K562 (cell line): ENCODE results near the gene FOXD4. TPM values are rescaled to one million over a fixed set of nuclear protein-coding genes. Genes with fewer than 3 reads are reported as not detected.
"Not testable (repeated sequence)": the region's sequence is repeated elsewhere in the genome, so short reads cannot be mapped to it uniquely, and the experiment has no call there.

ENCODE experiments used
- ATAC-seq: fragments of 200-7000 bp; cut with Tn5 transposase; 3 replicates; pipeline ENCODE4 v1.9.1; 2020; ENCODE audit warnings: moderate library complexity
- BruUV-seq: library from RNA; stranded (reverse); fragments of 400-500 nt; replicated peaks from 2 replicates; lab custom pipeline; 2021; lab: Mats Ljungman, UMichigan
- CTCF ChIA-PET: fragments of 300-600 bp; formaldehyde crosslinking; extraction: SDS; loops from one replicate; lab custom pipeline; 2021; ENCODE audit warnings: low intra/inter-chr PET ratio; lab: Yijun Ruan, JAX
- POLR2A ChIA-PET: fragments of 300-600, 350-650 bp; sonication (Branson Sonifier 250); formaldehyde crosslinking; extraction: SDS; loops from one replicate; lab custom pipeline; 2021; ENCODE audit warnings: antibody characterized with exemption, inconsistent platforms; lab: Yijun Ruan, JAX
- DNase-seq, 4 experiments: peaks; one replicate each; pipeline versions ENCODE4 v3.0.0 to v3.0.0-alpha.2; 2011 to 2018; ENCODE audit warnings: low spot score in 3 of 4, mixed read lengths in 3 of 4; ENCODE audit errors: extremely low read depth in 1 of 4
- FAIRE-seq: peaks from 2 replicates; lab custom pipeline; 2011; peaks lifted over from hg19 to GRCh38; lab: Jason Lieb, UNC
- H2AFZ ChIP-seq: 2 replicates; pipeline ENCODE4 v1.6.0; 2011; ENCODE audit warnings: low read depth, low read length, control low read depth, inconsistent platforms
- H3K27ac ChIP-seq: fragments of 200-600 bp; 3 replicates; pipeline ENCODE4 v1.8.0; 2011; ENCODE audit warnings: low read depth, mild to moderate bottlenecking, control low read depth, inconsistent platforms, low read length, moderate library complexity, mixed read lengths; ENCODE audit errors: extremely low read depth
- H3K27me3 ChIP-seq, 2 experiments: fragments of 300-600 bp in 1 of 2; 2 replicates in 1 of 2; 3 replicates in 1 of 2; pipeline versions ENCODE4 v1.6.0 to v1.8.0; 2011; ENCODE audit warnings: inconsistent platforms in 2 of 2, low read length in 2 of 2, mild to moderate bottlenecking in 1 of 2, mixed read lengths in 1 of 2, moderate library complexity in 1 of 2; ENCODE audit not compliant: control insufficient read depth in 2 of 2, insufficient read depth in 2 of 2
- H3K36me3 ChIP-seq: fragments of 300-600 bp; 3 replicates; pipeline ENCODE4 v1.8.0; 2011; ENCODE audit warnings: mild to moderate bottlenecking, low read length, inconsistent platforms; ENCODE audit not compliant: control insufficient read depth, insufficient read depth
- H3K4me1 ChIP-seq, 2 experiments: fragments of 200-600 bp in 1 of 2; replicated peaks in 1 of 2; 2 replicates in 1 of 2; 3 replicates in 1 of 2; pipeline versions ENCODE4 v1.5.1 to v1.8.0; 2011; ENCODE audit warnings: inconsistent platforms in 2 of 2, low read length in 2 of 2, mild to moderate bottlenecking in 1 of 2, mixed read lengths in 1 of 2, moderate library complexity in 1 of 2; ENCODE audit not compliant: control insufficient read depth in 2 of 2, insufficient read depth in 2 of 2
- H3K4me2 ChIP-seq: 2 replicates; pipeline ENCODE4 v1.6.1; 2011; ENCODE audit warnings: low read length, control low read depth, inconsistent platforms, mixed read lengths; ENCODE audit not compliant: insufficient read depth
- H3K4me3 ChIP-seq: fragments of 200-600 bp; sonication (generic), shearing (Covaris generic); 2 replicates; pipeline ENCODE4 v1.5.1; 2016; ENCODE audit warnings: control low read depth, inconsistent platforms
- H3K79me2 ChIP-seq: fragments of 200-600 bp; 3 replicates; pipeline ENCODE4 v1.8.0; 2011; ENCODE audit warnings: low read length, inconsistent platforms; ENCODE audit not compliant: control insufficient read depth, insufficient read depth
- H3K9ac ChIP-seq, 2 experiments: 2 replicates each; pipeline versions ENCODE4 v1.6.0 to v1.6.1; 2011; ENCODE audit warnings: low read depth in 2 of 2, low read length in 2 of 2, control low read depth in 1 of 2, inconsistent platforms in 1 of 2, mild to moderate bottlenecking in 1 of 2, mixed read lengths in 1 of 2; ENCODE audit not compliant: insufficient read depth in 1 of 2
- H3K9me1 ChIP-seq: one replicate; pipeline ENCODE4 v1.6.0; 2011; ENCODE audit warnings: inconsistent platforms, mild to moderate bottlenecking, low read length, moderate library complexity; ENCODE audit not compliant: control insufficient read depth, insufficient read depth
- H3K9me3 ChIP-seq: replicated peaks from 2 replicates; pipeline ENCODE4 v1.5.1; 2011; ENCODE audit warnings: low read depth, low read length, inconsistent platforms; ENCODE audit not compliant: control insufficient read depth, insufficient read depth
- H4K20me1 ChIP-seq: replicated peaks from 2 replicates; pipeline ENCODE4 v1.6.1; 2011; ENCODE audit warnings: low read length, inconsistent platforms, mixed read lengths; ENCODE audit not compliant: control insufficient read depth, insufficient read depth
- CBFA2T3 ChIP-seq: fragments of 450-650 bp; IDR thresholded peaks from 2 replicates; pipeline ENCODE4 v1.6.1; 2017
- L3MBTL2 ChIP-seq: fragments of 450-650 bp; IDR thresholded peaks from 2 replicates; pipeline ENCODE4 v1.6.1; 2016; ENCODE audit warnings: mild to moderate bottlenecking, moderate library complexity
- WGBS: fragments of 100-300 bp; shearing (Covaris generic); methylation state at CpG from one replicate; pipeline ENCODE4 v1.1.6; 2016; ENCODE audit warnings: low coverage, mixed read lengths; ENCODE audit not compliant: insufficient coverage; ENCODE audit errors: missing lambda C conversion rate; 5-methylcytosine and 5-hydroxymethylcytosine counted together
- in situ Hi-C: fragments of 300-500 bp; cut with MboI; formaldehyde crosslinking; loops from 4 replicates; pipeline ENCODE4 v1.15.0; 2018; ENCODE audit warnings: inconsistent platforms, mixed read lengths
- intact Hi-C: fragments of 100-400 bp; cut with micrococcal nuclease; formaldehyde crosslinking; loops from 2 replicates; pipeline ENCODE4 v1.14.2; 2022
- polyA plus RNA-seq, 8 experiments: library from polyadenylated mRNA; depleted of rRNA in 4 of 8; stranded (reverse) in 5 of 8; unstranded in 3 of 8; fragments of >200 nt; fragmentation: Nextera tagmentation in 2 of 8; fragmentation: Illumina TruSeq in 1 of 8; extraction: Ambion mirVana in 2 of 8; extraction: Trizol in 1 of 8; gene quantifications; 2 replicates each; pipeline versions ENCODE4 v1.2.1 to v1.2.3, GENCODE V29; 2011 to 2014; ENCODE audit warnings: inconsistent platforms in 1 of 8, missing spikeins in 1 of 8
- total RNA-seq, 7 experiments: library from RNA; depleted of rRNA in 6 of 7; stranded (reverse); fragments of >200 nt in 6 of 7; fragmentation: Illumina TruSeq in 2 of 7; extraction: Trizol in 2 of 7; gene quantifications; 2 replicates each; pipeline versions ENCODE4 v1.2.1 to v1.2.3, GENCODE V29; 2011 to 2021; ENCODE audit warnings: low replicate concordance in 1 of 7
- TF ChIP-seq, protein P1 (sequence below), 2 experiments: IDR thresholded peaks; 2 replicates each; pipeline ENCODE4 v1.6.1; 2011; ENCODE audit warnings: borderline replicate concordance in 1 of 2, control low read depth in 1 of 2, low read depth in 1 of 2, low read length in 1 of 2, mild to moderate bottlenecking in 1 of 2, mixed read lengths in 1 of 2, moderate library complexity in 1 of 2; ENCODE audit not compliant: insufficient read depth in 1 of 2, insufficient read length in 1 of 2, poor library complexity in 1 of 2, severe bottlenecking in 1 of 2; ENCODE audit errors: extremely low read depth in 1 of 2
- TF ChIP-seq, protein P2 (sequence below): fragments of 450-650 bp; IDR thresholded peaks from 2 replicates; pipeline ENCODE4 v1.6.1; 2017; ENCODE audit warnings: antibody characterized with exemption, mild to moderate bottlenecking
- TF ChIP-seq, protein P3 (sequence below): sonication (generic); formaldehyde crosslinking; IDR thresholded peaks from 2 replicates; pipeline ENCODE4 v1.8.1; 2023; ENCODE audit warnings: mild to moderate bottlenecking, missing genetic modification reagents
- TF ChIP-seq, protein P4 (sequence below), 2 experiments: fragments of 450-650 bp; conservative IDR thresholded peaks; 2 replicates each; pipeline ENCODE4 v1.6.1; 2017; ENCODE audit warnings: mild to moderate bottlenecking in 2 of 2, moderate library complexity in 2 of 2

Gene FOXD4
- total and polyA plus RNA-seq, 9 of the 15 experiments (the other 6 are each of a cell fraction or from before 2014, with no cell fraction given): 0.06 to 1.0 (median 0.53) TPM; not detected in 1

DNA sequence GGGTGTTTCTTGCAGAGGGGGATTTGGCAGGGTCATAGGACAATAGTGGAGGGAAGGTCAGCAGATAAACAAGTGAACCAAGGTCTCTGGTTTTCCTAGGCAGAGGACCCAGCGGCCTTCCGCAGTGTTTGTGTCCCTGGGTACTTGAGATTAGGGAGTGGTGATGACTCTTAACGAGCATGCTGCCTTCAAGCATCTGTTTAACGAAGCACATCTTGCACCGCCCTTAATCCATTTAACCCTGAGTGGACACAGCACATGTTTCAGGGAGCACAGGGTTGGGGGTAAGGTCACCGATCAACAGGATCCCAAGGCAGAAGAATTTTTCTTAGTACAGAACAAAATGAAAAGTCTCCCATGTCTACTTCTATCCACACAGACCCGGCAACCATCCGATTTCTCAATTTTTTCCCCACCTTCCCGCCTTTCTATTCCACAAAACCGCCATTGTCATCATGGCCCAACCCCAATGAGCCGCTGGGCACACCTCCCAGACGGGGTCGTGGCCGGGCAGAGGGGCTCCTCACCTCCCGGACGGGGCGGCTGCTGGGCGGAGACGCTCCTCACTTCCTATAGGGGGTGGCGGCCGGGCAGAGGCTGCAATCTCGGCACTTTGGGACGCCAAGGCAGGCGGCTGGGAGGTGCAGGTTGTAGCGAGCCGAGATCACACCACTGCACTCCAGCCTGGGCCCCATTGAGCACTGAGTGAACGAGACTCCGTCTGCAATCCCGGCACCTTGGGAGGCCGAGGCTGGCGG lies 35.1 kb downstream of the FOXD4 start:
- CTCF ChIA-PET, H3K9me3 ChIP-seq, FAIRE-seq, H2AFZ ChIP-seq, intact Hi-C loops, H3K9me1 ChIP-seq, H3K9ac ChIP-seq, BruUV-seq, H4K20me1 ChIP-seq, in situ Hi-C loops, H3K79me2 ChIP-seq, H3K27me3 ChIP-seq, DNase-seq, H3K27ac ChIP-seq, H3K4me3 ChIP-seq, ATAC-seq, POLR2A ChIA-PET, H3K36me3 ChIP-seq, H3K4me2 ChIP-seq, H3K4me1 ChIP-seq: not testable (repeated sequence)
- 75% methylated on average over 23 of the region's 31 CpGs for WGBS
- TF ChIP-seq, protein P1, sequence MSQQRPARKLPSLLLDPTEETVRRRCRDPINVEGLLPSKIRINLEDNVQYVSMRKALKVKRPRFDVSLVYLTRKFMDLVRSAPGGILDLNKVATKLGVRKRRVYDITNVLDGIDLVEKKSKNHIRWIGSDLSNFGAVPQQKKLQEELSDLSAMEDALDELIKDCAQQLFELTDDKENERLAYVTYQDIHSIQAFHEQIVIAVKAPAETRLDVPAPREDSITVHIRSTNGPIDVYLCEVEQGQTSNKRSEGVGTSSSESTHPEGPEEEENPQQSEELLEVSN (IDR thresholded peaks at IDR 0.05; ENCODE audit: borderline replicate concordance in 1 of 2, extremely low read depth in 1 of 2, insufficient read depth in 1 of 2, insufficient read length in 1 of 2, low read depth in 1 of 2, low read length in 1 of 2, poor library complexity in 1 of 2, severe bottlenecking in 1 of 2): peak in 1 of 2 experiments; percentile 6
- TF ChIP-seq CBFA2T3 (peak; percentile 66), L3MBTL2 (0 out of 2 replicates have a peak, but pooled peaks have one; percentile 22)
- TF ChIP-seq, protein P2, sequence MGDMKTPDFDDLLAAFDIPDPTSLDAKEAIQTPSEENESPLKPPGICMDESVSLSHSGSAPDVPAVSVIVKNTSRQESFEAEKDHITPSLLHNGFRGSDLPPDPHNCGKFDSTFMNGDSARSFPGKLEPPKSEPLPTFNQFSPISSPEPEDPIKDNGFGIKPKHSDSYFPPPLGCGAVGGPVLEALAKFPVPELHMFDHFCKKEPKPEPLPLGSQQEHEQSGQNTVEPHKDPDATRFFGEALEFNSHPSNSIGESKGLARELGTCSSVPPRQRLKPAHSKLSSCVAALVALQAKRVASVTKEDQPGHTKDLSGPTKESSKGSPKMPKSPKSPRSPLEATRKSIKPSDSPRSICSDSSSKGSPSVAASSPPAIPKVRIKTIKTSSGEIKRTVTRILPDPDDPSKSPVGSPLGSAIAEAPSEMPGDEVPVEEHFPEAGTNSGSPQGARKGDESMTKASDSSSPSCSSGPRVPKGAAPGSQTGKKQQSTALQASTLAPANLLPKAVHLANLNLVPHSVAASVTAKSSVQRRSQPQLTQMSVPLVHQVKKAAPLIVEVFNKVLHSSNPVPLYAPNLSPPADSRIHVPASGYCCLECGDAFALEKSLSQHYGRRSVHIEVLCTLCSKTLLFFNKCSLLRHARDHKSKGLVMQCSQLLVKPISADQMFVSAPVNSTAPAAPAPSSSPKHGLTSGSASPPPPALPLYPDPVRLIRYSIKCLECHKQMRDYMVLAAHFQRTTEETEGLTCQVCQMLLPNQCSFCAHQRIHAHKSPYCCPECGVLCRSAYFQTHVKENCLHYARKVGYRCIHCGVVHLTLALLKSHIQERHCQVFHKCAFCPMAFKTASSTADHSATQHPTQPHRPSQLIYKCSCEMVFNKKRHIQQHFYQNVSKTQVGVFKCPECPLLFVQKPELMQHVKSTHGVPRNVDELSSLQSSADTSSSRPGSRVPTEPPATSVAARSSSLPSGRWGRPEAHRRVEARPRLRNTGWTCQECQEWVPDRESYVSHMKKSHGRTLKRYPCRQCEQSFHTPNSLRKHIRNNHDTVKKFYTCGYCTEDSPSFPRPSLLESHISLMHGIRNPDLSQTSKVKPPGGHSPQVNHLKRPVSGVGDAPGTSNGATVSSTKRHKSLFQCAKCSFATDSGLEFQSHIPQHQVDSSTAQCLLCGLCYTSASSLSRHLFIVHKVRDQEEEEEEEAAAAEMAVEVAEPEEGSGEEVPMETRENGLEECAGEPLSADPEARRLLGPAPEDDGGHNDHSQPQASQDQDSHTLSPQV: 0 out of 2 replicates have a peak, but pooled peaks have one; percentile 25
- TF ChIP-seq, protein P3, sequence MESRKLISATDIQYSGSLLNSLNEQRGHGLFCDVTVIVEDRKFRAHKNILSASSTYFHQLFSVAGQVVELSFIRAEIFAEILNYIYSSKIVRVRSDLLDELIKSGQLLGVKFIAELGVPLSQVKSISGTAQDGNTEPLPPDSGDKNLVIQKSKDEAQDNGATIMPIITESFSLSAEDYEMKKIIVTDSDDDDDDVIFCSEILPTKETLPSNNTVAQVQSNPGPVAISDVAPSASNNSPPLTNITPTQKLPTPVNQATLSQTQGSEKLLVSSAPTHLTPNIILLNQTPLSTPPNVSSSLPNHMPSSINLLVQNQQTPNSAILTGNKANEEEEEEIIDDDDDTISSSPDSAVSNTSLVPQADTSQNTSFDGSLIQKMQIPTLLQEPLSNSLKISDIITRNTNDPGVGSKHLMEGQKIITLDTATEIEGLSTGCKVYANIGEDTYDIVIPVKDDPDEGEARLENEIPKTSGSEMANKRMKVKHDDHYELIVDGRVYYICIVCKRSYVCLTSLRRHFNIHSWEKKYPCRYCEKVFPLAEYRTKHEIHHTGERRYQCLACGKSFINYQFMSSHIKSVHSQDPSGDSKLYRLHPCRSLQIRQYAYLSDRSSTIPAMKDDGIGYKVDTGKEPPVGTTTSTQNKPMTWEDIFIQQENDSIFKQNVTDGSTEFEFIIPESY: peak; percentile 56
- TF ChIP-seq, protein P4, sequence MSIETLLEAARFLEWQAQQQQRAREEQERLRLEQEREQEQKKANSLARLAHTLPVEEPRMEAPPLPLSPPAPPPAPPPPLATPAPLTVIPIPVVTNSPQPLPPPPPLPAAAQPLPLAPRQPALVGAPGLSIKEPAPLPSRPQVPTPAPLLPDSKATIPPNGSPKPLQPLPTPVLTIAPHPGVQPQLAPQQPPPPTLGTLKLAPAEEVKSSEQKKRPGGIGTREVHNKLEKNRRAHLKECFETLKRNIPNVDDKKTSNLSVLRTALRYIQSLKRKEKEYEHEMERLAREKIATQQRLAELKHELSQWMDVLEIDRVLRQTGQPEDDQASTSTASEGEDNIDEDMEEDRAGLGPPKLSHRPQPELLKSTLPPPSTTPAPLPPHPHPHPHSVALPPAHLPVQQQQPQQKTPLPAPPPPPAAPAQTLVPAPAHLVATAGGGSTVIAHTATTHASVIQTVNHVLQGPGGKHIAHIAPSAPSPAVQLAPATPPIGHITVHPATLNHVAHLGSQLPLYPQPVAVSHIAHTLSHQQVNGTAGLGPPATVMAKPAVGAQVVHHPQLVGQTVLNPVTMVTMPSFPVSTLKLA (conservative IDR thresholded peaks at IDR 0.05): 0 out of 4 replicates have a peak, but pooled peaks of 1 of the 2 experiments have one; percentile 18
